ENCODE measurements around the gene OR2D2.

DNA sequence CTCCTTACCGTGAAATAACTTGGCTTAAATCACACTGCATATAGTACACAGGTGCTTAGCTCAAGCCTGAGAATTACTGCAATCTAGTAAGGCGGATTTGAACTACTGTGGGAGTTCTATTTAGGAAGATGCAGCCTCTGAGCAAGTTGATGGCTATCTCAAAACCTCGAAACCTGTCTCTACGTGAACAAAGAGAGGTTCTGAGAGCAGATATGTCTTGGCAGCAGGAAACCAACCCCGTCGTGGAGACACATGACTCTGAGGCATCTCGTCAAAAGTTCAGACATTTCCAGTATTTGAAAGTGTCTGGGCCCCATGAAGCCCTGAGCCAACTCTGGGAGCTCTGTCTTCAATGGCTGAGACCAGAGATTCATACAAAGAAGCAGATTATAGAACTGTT lies 39.8 kb upstream of the OR2D2 start:
- TF ChIP-seq POLR2A (IDR thresholded peaks at IDR 0.05; ENCODE audit: low read depth, low read length) (no peak), HDAC2 (IDR thresholded peaks at IDR 0.05) (no peak), EZH2 (IDR thresholded peaks at IDR 0.05; ENCODE audit: borderline replicate concordance, control insufficient read depth, low read depth, low read length) (no peak), MTA3 (IDR thresholded peaks at IDR 0.05; ENCODE audit: borderline replicate concordance, low read length) (no peak), CREB1 (IDR thresholded peaks at IDR 0.05; ENCODE audit: low read depth) (no peak), EGR1 (IDR thresholded peaks at IDR 0.05; ENCODE audit: borderline replicate concordance in 1 of 2, low read depth in 2 of 2, low read length in 2 of 2) (no peak), KLF5 (IDR thresholded peaks at IDR 0.05; ENCODE audit: partially characterized antibody) (no peak), SMAD5 (IDR thresholded peaks at IDR 0.05; ENCODE audit: low read depth) (no peak), CHD2 (IDR thresholded peaks at IDR 0.05; ENCODE audit: borderline replicate concordance, low read depth, low read length) (no peak), CBFB (IDR thresholded peaks at IDR 0.05; ENCODE audit: low read depth) (no peak)
- TF ChIP-seq, protein P1, sequence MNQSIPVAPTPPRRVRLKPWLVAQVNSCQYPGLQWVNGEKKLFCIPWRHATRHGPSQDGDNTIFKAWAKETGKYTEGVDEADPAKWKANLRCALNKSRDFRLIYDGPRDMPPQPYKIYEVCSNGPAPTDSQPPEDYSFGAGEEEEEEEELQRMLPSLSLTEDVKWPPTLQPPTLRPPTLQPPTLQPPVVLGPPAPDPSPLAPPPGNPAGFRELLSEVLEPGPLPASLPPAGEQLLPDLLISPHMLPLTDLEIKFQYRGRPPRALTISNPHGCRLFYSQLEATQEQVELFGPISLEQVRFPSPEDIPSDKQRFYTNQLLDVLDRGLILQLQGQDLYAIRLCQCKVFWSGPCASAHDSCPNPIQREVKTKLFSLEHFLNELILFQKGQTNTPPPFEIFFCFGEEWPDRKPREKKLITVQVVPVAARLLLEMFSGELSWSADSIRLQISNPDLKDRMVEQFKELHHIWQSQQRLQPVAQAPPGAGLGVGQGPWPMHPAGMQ (IDR thresholded peaks at IDR 0.05; ENCODE audit: borderline replicate concordance), result no peak
- TF ChIP-seq, protein P2, sequence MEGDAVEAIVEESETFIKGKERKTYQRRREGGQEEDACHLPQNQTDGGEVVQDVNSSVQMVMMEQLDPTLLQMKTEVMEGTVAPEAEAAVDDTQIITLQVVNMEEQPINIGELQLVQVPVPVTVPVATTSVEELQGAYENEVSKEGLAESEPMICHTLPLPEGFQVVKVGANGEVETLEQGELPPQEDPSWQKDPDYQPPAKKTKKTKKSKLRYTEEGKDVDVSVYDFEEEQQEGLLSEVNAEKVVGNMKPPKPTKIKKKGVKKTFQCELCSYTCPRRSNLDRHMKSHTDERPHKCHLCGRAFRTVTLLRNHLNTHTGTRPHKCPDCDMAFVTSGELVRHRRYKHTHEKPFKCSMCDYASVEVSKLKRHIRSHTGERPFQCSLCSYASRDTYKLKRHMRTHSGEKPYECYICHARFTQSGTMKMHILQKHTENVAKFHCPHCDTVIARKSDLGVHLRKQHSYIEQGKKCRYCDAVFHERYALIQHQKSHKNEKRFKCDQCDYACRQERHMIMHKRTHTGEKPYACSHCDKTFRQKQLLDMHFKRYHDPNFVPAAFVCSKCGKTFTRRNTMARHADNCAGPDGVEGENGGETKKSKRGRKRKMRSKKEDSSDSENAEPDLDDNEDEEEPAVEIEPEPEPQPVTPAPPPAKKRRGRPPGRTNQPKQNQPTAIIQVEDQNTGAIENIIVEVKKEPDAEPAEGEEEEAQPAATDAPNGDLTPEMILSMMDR (IDR thresholded peaks at IDR 0.05 in 2 of 3, conservative IDR thresholded peaks at IDR 0.05 in 1 of 3; ENCODE audit: control insufficient read depth in 2 of 3, extremely low read depth in 1 of 3, insufficient read depth in 1 of 3, low read depth in 3 of 3, low read length in 3 of 3), result no peak
- TF ChIP-seq, protein P3, sequence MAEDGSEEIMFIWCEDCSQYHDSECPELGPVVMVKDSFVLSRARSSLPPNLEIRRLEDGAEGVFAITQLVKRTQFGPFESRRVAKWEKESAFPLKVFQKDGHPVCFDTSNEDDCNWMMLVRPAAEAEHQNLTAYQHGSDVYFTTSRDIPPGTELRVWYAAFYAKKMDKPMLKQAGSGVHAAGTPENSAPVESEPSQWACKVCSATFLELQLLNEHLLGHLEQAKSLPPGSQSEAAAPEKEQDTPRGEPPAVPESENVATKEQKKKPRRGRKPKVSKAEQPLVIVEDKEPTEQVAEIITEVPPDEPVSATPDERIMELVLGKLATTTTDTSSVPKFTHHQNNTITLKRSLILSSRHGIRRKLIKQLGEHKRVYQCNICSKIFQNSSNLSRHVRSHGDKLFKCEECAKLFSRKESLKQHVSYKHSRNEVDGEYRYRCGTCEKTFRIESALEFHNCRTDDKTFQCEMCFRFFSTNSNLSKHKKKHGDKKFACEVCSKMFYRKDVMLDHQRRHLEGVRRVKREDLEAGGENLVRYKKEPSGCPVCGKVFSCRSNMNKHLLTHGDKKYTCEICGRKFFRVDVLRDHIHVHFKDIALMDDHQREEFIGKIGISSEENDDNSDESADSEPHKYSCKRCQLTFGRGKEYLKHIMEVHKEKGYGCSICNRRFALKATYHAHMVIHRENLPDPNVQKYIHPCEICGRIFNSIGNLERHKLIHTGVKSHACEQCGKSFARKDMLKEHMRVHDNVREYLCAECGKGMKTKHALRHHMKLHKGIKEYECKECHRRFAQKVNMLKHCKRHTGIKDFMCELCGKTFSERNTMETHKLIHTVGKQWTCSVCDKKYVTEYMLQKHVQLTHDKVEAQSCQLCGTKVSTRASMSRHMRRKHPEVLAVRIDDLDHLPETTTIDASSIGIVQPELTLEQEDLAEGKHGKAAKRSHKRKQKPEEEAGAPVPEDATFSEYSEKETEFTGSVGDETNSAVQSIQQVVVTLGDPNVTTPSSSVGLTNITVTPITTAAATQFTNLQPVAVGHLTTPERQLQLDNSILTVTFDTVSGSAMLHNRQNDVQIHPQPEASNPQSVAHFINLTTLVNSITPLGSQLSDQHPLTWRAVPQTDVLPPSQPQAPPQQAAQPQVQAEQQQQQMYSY (CRISPR knock-in tag; IDR thresholded peaks at IDR 0.05), result no peak

All from GM12878 (cell line).